SK-N-SH (cell line): ENCODE results near the gene BICC1. TPM values are rescaled to one million over a fixed set of nuclear protein-coding genes. Genes with fewer than 3 reads are reported as not detected.

Source experiments
- CTCF ChIA-PET: fragments of 300-600, 350-600 bp; formaldehyde crosslinking; extraction: SDS; loops from one replicate; lab custom pipeline; 2021; lab: Yijun Ruan, JAX
- POLR2A ChIA-PET: fragments of 350-600 bp; sonication (Branson Sonifier 250); formaldehyde crosslinking; extraction: SDS; loops from one replicate; lab custom pipeline; 2020; ENCODE audit warnings: antibody characterized with exemption, inconsistent platforms; lab: Yijun Ruan, JAX
- DNase-seq: peaks from one replicate; pipeline ENCODE4 v3.0.0; 2012
- H2AFZ ChIP-seq: fragments of 200-600 bp; sonication (generic); 2 replicates; pipeline ENCODE4 v1.8.1; 2016; ENCODE audit warnings: antibody characterized with exemption, mild to moderate bottlenecking, low read depth
- H3F3A ChIP-seq: fragments of 200-600 bp; sonication (generic); replicated peaks from 2 replicates; pipeline ENCODE3; 2016; ENCODE audit warnings: antibody characterized with exemption, mild to moderate bottlenecking; ENCODE audit not compliant: insufficient read depth
- H3K27ac ChIP-seq, 2 experiments: fragments of 200-500 bp in 1 of 2; fragments of 200-600 bp in 1 of 2; sonication (Bioruptor generic) in 1 of 2; sonication (generic), shearing (Covaris generic) in 1 of 2; 2 replicates each; pipeline versions ENCODE4 v1.5.1 to v1.6.1; 2014 to 2016; ENCODE audit warnings: low read depth in 2 of 2, inconsistent platforms in 1 of 2, low read length in 1 of 2, mild to moderate bottlenecking in 1 of 2, mixed read lengths in 1 of 2
- H3K27me3 ChIP-seq: fragments of 200-600 bp; sonication (generic), shearing (Covaris generic); 2 replicates; pipeline ENCODE4 v1.6.1; 2016; ENCODE audit warnings: mixed run types; ENCODE audit not compliant: insufficient read depth
- H3K36me3 ChIP-seq, 2 experiments: fragments of 200-500 bp in 1 of 2; fragments of 200-600 bp in 1 of 2; sonication (Bioruptor generic) in 1 of 2; sonication (generic) in 1 of 2; replicated peaks in 1 of 2; 2 replicates each; pipeline versions ENCODE3 to v1.5.1; 2014 to 2016; ENCODE audit warnings: low read length in 1 of 2, mild to moderate bottlenecking in 1 of 2; ENCODE audit not compliant: insufficient read depth in 2 of 2, control insufficient read depth in 1 of 2
- H3K4me1 ChIP-seq, 2 experiments: fragments of 200-500 bp in 1 of 2; fragments of 200-600 bp in 1 of 2; sonication (Bioruptor generic) in 1 of 2; sonication (generic), shearing (Covaris generic) in 1 of 2; 2 replicates each; pipeline versions ENCODE4 v1.5.1 to v1.6.1; 2014 to 2016; ENCODE audit warnings: low read depth in 1 of 2, low read length in 1 of 2, mixed run types in 1 of 2; ENCODE audit not compliant: insufficient read depth in 2 of 2, control insufficient read depth in 1 of 2
- H3K4me2 ChIP-seq: fragments of 200-600 bp; sonication (generic), shearing (Covaris generic); 2 replicates; pipeline ENCODE4 v1.6.1; 2017; ENCODE audit warnings: mixed run types
- H3K4me3 ChIP-seq, 2 experiments: fragments of 200-500 bp in 1 of 2; fragments of 200-600 bp in 1 of 2; sonication (Bioruptor generic) in 1 of 2; sonication (generic), shearing (Covaris generic) in 1 of 2; 2 replicates each; pipeline versions ENCODE4 v1.5.1 to v1.8.1; 2014 to 2016; ENCODE audit warnings: low read depth in 2 of 2, inconsistent platforms in 1 of 2, low read length in 1 of 2, mild to moderate bottlenecking in 1 of 2, mixed read lengths in 1 of 2, moderate library complexity in 1 of 2
- H3K79me2 ChIP-seq: fragments of 200-600 bp; sonication (generic); 2 replicates; pipeline ENCODE4 v1.8.1; 2017; ENCODE audit warnings: mild to moderate bottlenecking; ENCODE audit not compliant: insufficient read depth
- H3K9ac ChIP-seq: fragments of 200-600 bp; sonication (generic); 2 replicates; pipeline ENCODE4 v1.6.1; 2017; ENCODE audit warnings: mixed run types
- H3K9me2 ChIP-seq: fragments of 200-600 bp; sonication (generic); 2 replicates; pipeline ENCODE4 v1.6.1; 2017; ENCODE audit warnings: mixed run types
- H3K9me3 ChIP-seq: fragments of 200-600 bp; sonication (generic); 2 replicates; pipeline ENCODE4 v1.6.1; 2017; ENCODE audit warnings: mixed run types, mild to moderate bottlenecking, moderate library complexity
- H4K20me1 ChIP-seq: fragments of 200-600 bp; sonication (generic); 2 replicates; pipeline ENCODE4 v1.6.1; 2017; ENCODE audit warnings: mild to moderate bottlenecking, mixed run types; ENCODE audit not compliant: insufficient read depth
- CHD2 ChIP-seq: fragments of 150-350 bp; IDR thresholded peaks from 2 replicates; pipeline ENCODE4 v1.6.1; 2018; ENCODE audit warnings: low read length; ENCODE audit not compliant: partially characterized antibody
- CTCF ChIP-seq: fragments of 200-600 bp; sonication (generic); IDR thresholded peaks from 2 replicates; pipeline ENCODE4 v1.6.1; 2017; ENCODE audit warnings: antibody characterized with exemption, mild to moderate bottlenecking, moderate library complexity
- EP300 ChIP-seq, 2 experiments: IDR thresholded peaks; 2 replicates each; pipeline versions ENCODE4 v1.4.0 to v1.6.1; 2012; ENCODE audit warnings: borderline replicate concordance in 1 of 2, low read depth in 1 of 2, low read length in 1 of 2
- EZH2phosphoT487 ChIP-seq: fragments of 200-600 bp; sonication (generic); IDR thresholded peaks from 2 replicates; pipeline ENCODE4 v1.6.1; 2017; ENCODE audit warnings: low read depth, mixed run types, mild to moderate bottlenecking, antibody characterized with exemption, moderate library complexity, borderline replicate concordance
- FOXJ3 ChIP-seq: sonication (generic); formaldehyde crosslinking; IDR thresholded peaks from 2 replicates; pipeline ENCODE4 v1.5.1; 2020; ENCODE audit warnings: mild to moderate bottlenecking, missing genetic modification reagents
- FOXM1 ChIP-seq: IDR thresholded peaks from 2 replicates; pipeline ENCODE4 v1.4.0; 2012; ENCODE audit warnings: low read depth, mild to moderate bottlenecking
- GABPA ChIP-seq: IDR thresholded peaks from 2 replicates; pipeline ENCODE4 v1.4.0; 2012; ENCODE audit warnings: low read depth, mild to moderate bottlenecking
- GATA2 ChIP-seq: sonication (generic); formaldehyde crosslinking; IDR thresholded peaks from 2 replicates; pipeline ENCODE4 v1.5.0; 2020; ENCODE audit warnings: mild to moderate bottlenecking, missing genetic modification reagents
- MAX ChIP-seq: IDR thresholded peaks from 2 replicates; pipeline ENCODE4 v1.4.0; 2012; ENCODE audit warnings: low read depth
- MEF2A ChIP-seq: IDR thresholded peaks from 2 replicates; pipeline ENCODE4 v1.4.0; 2012; ENCODE audit warnings: low read depth, borderline replicate concordance
- MXI1 ChIP-seq: IDR thresholded peaks from 2 replicates; pipeline ENCODE4 v1.6.1; 2012; ENCODE audit warnings: mild to moderate bottlenecking, low read depth, low read length, improper control_type of control experiment
- RAD21 ChIP-seq: IDR thresholded peaks from 2 replicates; pipeline ENCODE4 v1.6.1; 2012; ENCODE audit warnings: mild to moderate bottlenecking, low read length
- RCOR1 ChIP-seq: fragments of 150-350 bp; IDR thresholded peaks from 2 replicates; pipeline ENCODE4 v1.6.1; 2017; ENCODE audit warnings: antibody characterized with exemption, low read length
- RFX5 ChIP-seq: IDR thresholded peaks from 2 replicates; pipeline ENCODE4 v1.6.1; 2012; ENCODE audit warnings: mild to moderate bottlenecking, improper control_type of control experiment, low read length
- RXRA ChIP-seq: IDR thresholded peaks from 2 replicates; pipeline ENCODE4 v1.4.0; 2012; ENCODE audit warnings: low read depth, mild to moderate bottlenecking, borderline replicate concordance
- SIN3A ChIP-seq: IDR thresholded peaks from 2 replicates; pipeline ENCODE4 v1.6.1; 2012; ENCODE audit warnings: low read depth, mild to moderate bottlenecking, low read length, moderate library complexity, borderline replicate concordance
- TAF1 ChIP-seq: IDR thresholded peaks from 2 replicates; pipeline ENCODE4 v1.6.1; 2012; ENCODE audit warnings: low read depth, mild to moderate bottlenecking, low read length, moderate library complexity, borderline replicate concordance
- TCF12 ChIP-seq: IDR thresholded peaks from 2 replicates; pipeline ENCODE4 v1.4.0; 2012
- TEAD4 ChIP-seq: IDR thresholded peaks from 2 replicates; pipeline ENCODE4 v1.4.0; 2012; ENCODE audit warnings: mild to moderate bottlenecking, borderline replicate concordance; ENCODE audit not compliant: insufficient read depth
- USF2 ChIP-seq: fragments of 150-350 bp; IDR thresholded peaks from 2 replicates; pipeline ENCODE4 v1.6.1; 2017; ENCODE audit warnings: antibody characterized with exemption, low read length, low read depth, borderline replicate concordance
- WGBS: methylation state at CpG from one replicate; pipeline ENCODE4 v1.1.6; 2017; ENCODE audit warnings: low lambda C conversion rate; 5-methylcytosine and 5-hydroxymethylcytosine counted together
- polyA plus RNA-seq, 3 experiments: library from polyadenylated mRNA; depleted of rRNA; stranded (reverse); fragments of >200 nt; gene quantifications; 2 replicates each; pipeline ENCODE4 v1.2.3, GENCODE V29; 2012

BICC1 gene
- polyA plus RNA-seq, 1 of the 3 experiments (the other 2 are of a cell fraction) = 1.5 TPM

- no peak overlapping the region for H3K9ac ChIP-seq
- no peaks in the 10 kb centered on the region for H4K20me1 ChIP-seq
- H3K27ac ChIP-seq = no peak overlapping the region
- POLR2A ChIA-PET = no interaction called here
- 83% methylated on average over 1 of the region's 1 CpG for WGBS
- no peaks in the 10 kb centered on the region for H3K27me3 ChIP-seq
- TF ChIP-seq FOXJ3 (CRISPR knock-in tag) (no peak), CHD2 (no peak), RFX5 (no peak), MEF2A (no peak), TAF1 (no peak), RCOR1 (no peak), TEAD4 (no peak), SIN3A (no peak), CTCF (no peak), TCF12 (no peak), EP300 (IDR thresholded peaks at IDR 0.05; ENCODE audit: borderline replicate concordance in 1 of 2, low read depth in 1 of 2, low read length in 1 of 2) (no peak), MXI1 (no peak), MAX (no peak), RXRA (no peak), FOXM1 (no peak), EZH2phosphoT487 (no peak), GATA2 (CRISPR knock-in tag) (no peak)
- no peak for DNase-seq
- H3K4me3 ChIP-seq = no peak overlapping the region
- H3K9me2 ChIP-seq = no peaks in the 10 kb centered on the region
- no peaks in the 10 kb centered on the region for H3K79me2 ChIP-seq
- H2AFZ ChIP-seq = no peak overlapping the region
- H3K36me3 ChIP-seq = no peaks in the 10 kb centered on the region
- no peak overlapping the region for H3K4me2 ChIP-seq
- no peaks in the 10 kb centered on the region for H3K4me1 ChIP-seq
- H3K9me3 ChIP-seq = no peaks in the 10 kb centered on the region
- CTCF ChIA-PET = interaction anchor here (0.6 to 1.5 kb wide), 5 partner anchors 18 to 508 kb away, joined by 3 to 4 read pairs (median 3); no protein-coding TSS in a partner anchor
- no peaks in the 10 kb centered on the region for H3F3A ChIP-seq
Measured at GRCh38 chr10:58723966-58724365, 211.3 kb downstream of the BICC1 start.

GRCh38 chr10:58724781-58725180, 212.1 kb downstream of the BICC1 start:
- Histone ChIP-seq H3K27ac (no peak overlapping the region), H3K27me3 (no peaks in the 10 kb centered on the region)
- CTCF ChIA-PET = no interaction called here

More at GRCh38 chr10:58724781-58725180, 212.1 kb downstream of the BICC1 start:
- TF ChIP-seq CTCF = no peak
- TF ChIP-seq RAD21 = no peak
- TF ChIP-seq SIN3A = no peak
- no peak for TF ChIP-seq USF2
- TF ChIP-seq TEAD4 = no peak
- TF ChIP-seq FOXM1 = no peak
- TF ChIP-seq MAX = no peak
- TF ChIP-seq GATA2 (CRISPR knock-in tag) = no peak
- TF ChIP-seq GABPA = no peak
- WGBS = 92% methylated on average over 5 of the region's 5 CpGs
- POLR2A ChIA-PET = no interaction called here
- H3K4me3 ChIP-seq = no peak overlapping the region
- no peaks in the 10 kb centered on the region for H3K36me3 ChIP-seq
- H3K9me2 ChIP-seq = no peaks in the 10 kb centered on the region
- H2AFZ ChIP-seq = no peak overlapping the region
- no peak for DNase-seq
- H3F3A ChIP-seq = no peaks in the 10 kb centered on the region
- H3K79me2 ChIP-seq = no peaks in the 10 kb centered on the region
- H3K9ac ChIP-seq = no peak overlapping the region
- no peaks in the 10 kb centered on the region for H3K9me3 ChIP-seq
- H3K4me2 ChIP-seq = no peak overlapping the region
- no peaks in the 10 kb centered on the region for H4K20me1 ChIP-seq
- H3K4me1 ChIP-seq = no peaks in the 10 kb centered on the region
